DND-41 (cell line): Measurements from ENCODE around the gene SLC19A3.
"Not testable (repeated sequence)": the region's sequence is repeated elsewhere in the genome, so short reads cannot be mapped to it uniquely, and the experiment has no call there.

Experiments used
- ATAC-seq: fragments of 200-7000 bp; cut with Tn5 transposase; 3 replicates; pipeline ENCODE4 v1.9.1; 2021; ENCODE audit warnings: low read depth; ENCODE audit not compliant: insufficient read depth
- DNase-seq: peaks from one replicate; pipeline ENCODE4 v3.0.0-alpha.2; 2020
- H2AFZ ChIP-seq: 2 replicates; pipeline ENCODE4 v1.6.0; 2012; ENCODE audit warnings: low read depth, low read length
- H3K27ac ChIP-seq: 2 replicates; pipeline ENCODE4 v1.5.1; 2012; ENCODE audit warnings: low read length, inconsistent platforms
- H3K27me3 ChIP-seq: fragments of 200-600 bp; sonication (generic); 2 replicates; pipeline ENCODE4 v1.6.0; 2012; ENCODE audit warnings: low read length, mild to moderate bottlenecking, inconsistent platforms; ENCODE audit not compliant: insufficient read depth, poor library complexity
- H3K36me3 ChIP-seq: 2 replicates; pipeline ENCODE4 v1.5.1; 2012; ENCODE audit warnings: low read length, inconsistent platforms; ENCODE audit not compliant: insufficient read depth
- H3K4me1 ChIP-seq: 2 replicates; pipeline ENCODE4 v1.5.1; 2012; ENCODE audit warnings: mild to moderate bottlenecking, low read length; ENCODE audit not compliant: insufficient read depth
- H3K4me2 ChIP-seq: 2 replicates; pipeline ENCODE4 v1.6.0; 2012; ENCODE audit warnings: mild to moderate bottlenecking, moderate library complexity, low read length, inconsistent platforms; ENCODE audit not compliant: insufficient read depth
- H3K4me3 ChIP-seq, 2 experiments: fragments of 200-600 bp in 1 of 2; shearing (Covaris generic) in 1 of 2; 2 replicates each; pipeline ENCODE4 v1.5.1; 2012 to 2016; ENCODE audit warnings: inconsistent platforms in 2 of 2, low read length in 2 of 2, mild to moderate bottlenecking in 2 of 2, low read depth in 1 of 2, moderate library complexity in 1 of 2
- H3K79me2 ChIP-seq: 2 replicates; pipeline ENCODE4 v1.6.0; 2012; ENCODE audit warnings: low read length, inconsistent platforms; ENCODE audit not compliant: insufficient read depth
- H3K9ac ChIP-seq: 2 replicates; pipeline ENCODE4 v1.6.0; 2012; ENCODE audit warnings: low read depth, mild to moderate bottlenecking, inconsistent platforms, low read length, moderate library complexity
- H3K9me3 ChIP-seq: 2 replicates; pipeline ENCODE4 v1.5.1; 2012; ENCODE audit warnings: low read length, moderate library complexity, mild to moderate bottlenecking, inconsistent platforms; ENCODE audit not compliant: insufficient read depth, severe bottlenecking
- H4K20me1 ChIP-seq: 2 replicates; pipeline ENCODE4 v1.6.0; 2012; ENCODE audit warnings: low read length; ENCODE audit not compliant: insufficient read depth
- CTCF ChIP-seq: IDR thresholded peaks from 2 replicates; pipeline ENCODE4 v1.5.1; 2012; ENCODE audit warnings: borderline replicate concordance, low read length, moderate library complexity, mild to moderate bottlenecking; ENCODE audit not compliant: poor library complexity, severe bottlenecking; ENCODE audit errors: extremely low read depth
- EZH2 ChIP-seq: IDR thresholded peaks from 3 replicates; pipeline ENCODE4 v1.6.1; 2012; ENCODE audit warnings: borderline replicate concordance, low read depth, mild to moderate bottlenecking, moderate library complexity, low read length, inconsistent platforms; ENCODE audit not compliant: severe bottlenecking

Gene SLC19A3

GRCh38 chr2:227724394-227725039 is 6.7 kb upstream of the SLC19A3 start, which contains the start of gene SCYGR6:
Gene SCYGR6, minus strand, starts transcription at chr2:227724757. Its CDS starts 0 bp downstream, at chr2:227724757.
- Histone ChIP-seq H3K4me1 (no peaks in the 10 kb centered on the region), H3K4me3 (no peak within 1 kb of the TSS), H3K9me3 (no peaks in the 10 kb centered on the region), H4K20me1 (no peaks in the 10 kb centered on the region), H3K27ac (no peak within 1 kb of the TSS), H3K4me2 (no peak within 1 kb of the TSS), H3K36me3 (no peaks in the 10 kb centered on the region), H3K9ac (no peak within 1 kb of the TSS), H2AFZ (no peak within 1 kb of the TSS), H3K27me3 (no peaks in the 10 kb centered on the region), H3K79me2 (no peaks in the 10 kb centered on the region)
- ATAC-seq (no peak), DNase-seq (no peak)
- no peak for TF ChIP-seq CTCF
- TF ChIP-seq EZH2 = no peak

GRCh38 chr2:227722821-227723220 is 5.0 kb upstream of the SLC19A3 start:
- H3K36me3 ChIP-seq, DNase-seq, H3K4me2 ChIP-seq: not testable (repeated sequence)

GRCh38 chr2:227720680-227721079 is 2.9 kb upstream of the SLC19A3 start:
- Histone ChIP-seq H3K27me3 (no peaks in the 10 kb centered on the region), H3K36me3 (no peaks in the 10 kb centered on the region), H3K4me2 (no peak overlapping the region), H3K27ac (no peak overlapping the region), H3K79me2 (no peaks in the 10 kb centered on the region), H2AFZ (no peak overlapping the region), H3K9me3 (no peaks in the 10 kb centered on the region), H4K20me1 (no peaks in the 10 kb centered on the region), H3K4me3 (no peak overlapping the region), H3K9ac (no peak overlapping the region), H3K4me1 (no peaks in the 10 kb centered on the region)
- ATAC-seq (no peak), DNase-seq (no peak)
- TF ChIP-seq EZH2 (no peak), CTCF (no peak)

More at GRCh38 chr2:227722821-227723220, 5.0 kb upstream of the SLC19A3 start:
- H4K20me1 ChIP-seq, H2AFZ ChIP-seq, ATAC-seq, H3K27ac ChIP-seq, H3K79me2 ChIP-seq, H3K4me3 ChIP-seq, H3K9ac ChIP-seq, H3K4me1 ChIP-seq, H3K9me3 ChIP-seq, H3K27me3 ChIP-seq: not testable (repeated sequence)

- DNase-seq (no peak), ATAC-seq (no peak)
- H3K9ac ChIP-seq = no peak overlapping the region
- no peaks in the 10 kb centered on the region for H3K27me3 ChIP-seq
- no peak overlapping the region for H3K4me2 ChIP-seq
- no peak overlapping the region for H3K4me3 ChIP-seq
- no peaks in the 10 kb centered on the region for H3K36me3 ChIP-seq
- H3K9me3 ChIP-seq = no peaks in the 10 kb centered on the region
- H3K4me1 ChIP-seq = no peaks in the 10 kb centered on the region
- no peak overlapping the region for H3K27ac ChIP-seq
- TF ChIP-seq CTCF = no peak
- no peak for TF ChIP-seq EZH2
- H4K20me1 ChIP-seq = no peaks in the 10 kb centered on the region
- no peaks in the 10 kb centered on the region for H3K79me2 ChIP-seq
- no peak overlapping the region for H2AFZ ChIP-seq
Observed at GRCh38 chr2:227719641-227720040, 1.8 kb upstream of the SLC19A3 start.
